OCI-M2 (cell line): Measurements from ENCODE around the gene PTRH1.

Experiments
- DNase-seq: peaks from one replicate; lab custom pipeline; 2025; ENCODE audit not compliant: unreplicated experiment; lab: John Stamatoyannopoulos, UW

PTRH1 gene

DNA sequence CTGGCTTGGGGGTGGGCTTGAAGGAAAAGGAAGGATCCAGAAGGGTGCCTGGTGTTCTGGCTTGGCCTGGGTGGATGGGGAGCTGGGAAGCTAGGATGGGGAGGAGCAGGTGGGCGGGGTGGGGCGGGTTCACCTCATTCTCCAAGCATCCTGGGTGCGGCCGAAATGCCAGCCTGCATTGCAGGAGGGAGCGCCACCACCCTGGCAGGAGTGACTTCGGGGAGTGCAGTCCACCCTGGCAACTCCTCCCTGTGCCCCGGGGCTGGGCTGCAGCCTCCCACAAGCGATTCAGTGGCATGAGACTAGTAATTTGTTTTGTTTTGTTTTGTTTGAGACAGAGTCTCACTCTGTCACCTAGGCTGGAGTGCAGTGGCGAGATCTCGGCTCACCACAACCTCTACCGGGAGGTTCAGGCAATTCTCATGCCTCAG lies 5.9 kb upstream of the PTRH1 start:
- DNase-seq: no peak

- no peak for DNase-seq
Observed at GRCh38 chr9:127720865-127721227, 5.4 kb upstream of the PTRH1 start.

DNA sequence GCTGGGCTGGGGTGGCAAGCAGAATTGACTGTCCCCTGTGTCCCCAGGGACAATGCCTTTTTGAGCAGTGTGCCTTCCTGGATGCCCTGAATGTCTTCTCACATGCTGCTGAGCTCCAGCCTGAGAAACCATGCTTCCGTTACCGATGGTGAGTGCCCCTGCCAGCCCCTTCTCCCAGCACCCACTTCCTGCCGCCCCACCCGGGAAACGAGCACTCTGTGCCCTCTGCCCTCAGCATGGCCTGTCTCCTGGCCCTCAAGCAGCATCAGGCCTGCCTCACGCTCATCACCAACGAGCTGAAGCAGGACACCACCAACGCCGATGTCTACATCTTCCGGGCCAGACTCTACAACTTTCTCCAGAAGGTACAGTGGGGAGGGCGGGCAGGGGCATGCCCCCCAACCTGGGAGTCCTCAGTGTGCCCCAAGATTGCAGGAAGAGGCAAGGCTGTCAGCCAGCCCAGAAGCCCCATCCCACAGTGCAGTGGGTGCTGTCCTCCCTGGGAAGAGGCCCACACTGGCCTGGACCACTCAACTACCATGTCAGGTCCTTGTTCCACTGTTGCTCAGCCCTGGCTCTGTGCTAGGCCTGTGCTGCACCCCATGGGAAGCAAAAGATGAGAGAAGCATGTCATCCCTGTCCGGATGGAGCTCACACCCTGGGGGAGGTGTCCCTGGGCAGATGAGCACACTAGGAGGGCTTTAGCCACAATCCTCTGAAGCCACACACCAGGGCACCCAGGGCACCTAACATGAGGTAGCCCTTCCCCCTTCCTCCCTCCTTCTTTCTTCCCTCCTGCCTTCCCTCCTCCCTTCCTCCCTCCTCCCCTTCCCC lies 4.8 kb upstream of the PTRH1 start:
- DNase-seq: no peak

DNA sequence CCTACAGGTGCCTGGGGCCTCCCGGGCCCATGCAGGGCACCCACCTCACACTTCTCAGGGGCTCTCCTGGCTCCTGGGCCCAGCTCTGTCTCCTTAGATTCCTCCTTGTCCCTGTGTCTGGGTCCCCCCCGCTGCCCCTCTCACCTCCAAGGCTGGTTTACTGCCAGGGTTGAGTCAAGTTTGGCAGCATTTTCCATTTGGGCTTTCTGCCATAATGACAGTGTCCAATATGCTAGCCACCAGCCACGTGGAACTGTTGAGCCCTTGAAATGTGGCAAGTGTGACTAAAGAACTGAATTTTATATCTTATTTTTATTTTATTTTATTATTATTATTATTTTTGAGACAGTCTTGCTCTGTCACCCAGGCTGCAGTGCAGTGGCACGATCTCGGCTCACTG lies 2.3 kb upstream of the PTRH1 start:
- no peak for DNase-seq

DNA sequence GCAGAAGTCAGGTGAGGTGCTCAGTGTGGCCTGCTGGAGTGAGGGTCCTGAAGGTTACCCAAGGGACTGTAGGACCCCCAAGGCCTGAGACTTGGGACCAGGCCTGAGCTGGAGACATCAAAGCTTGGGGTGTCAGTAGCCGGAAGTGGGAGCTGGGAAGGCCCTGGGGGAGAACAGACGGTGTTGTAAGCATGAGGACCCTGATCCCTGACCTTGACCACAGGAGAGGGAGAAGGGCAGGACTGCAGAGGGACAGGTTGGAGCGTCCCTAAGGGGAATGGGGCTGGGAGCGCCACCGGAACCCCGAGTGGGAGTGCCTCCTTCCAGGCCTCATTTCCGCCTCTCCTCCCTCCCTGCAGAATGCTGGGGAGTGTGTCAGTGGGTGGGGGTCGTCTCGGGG lies 949 bp upstream of the PTRH1 start:
- DNase-seq: no peak

GRCh38 chr9:127714951-127715469 lies 453 bp downstream of the PTRH1 start:
- DNase-seq: no peak

DNA sequence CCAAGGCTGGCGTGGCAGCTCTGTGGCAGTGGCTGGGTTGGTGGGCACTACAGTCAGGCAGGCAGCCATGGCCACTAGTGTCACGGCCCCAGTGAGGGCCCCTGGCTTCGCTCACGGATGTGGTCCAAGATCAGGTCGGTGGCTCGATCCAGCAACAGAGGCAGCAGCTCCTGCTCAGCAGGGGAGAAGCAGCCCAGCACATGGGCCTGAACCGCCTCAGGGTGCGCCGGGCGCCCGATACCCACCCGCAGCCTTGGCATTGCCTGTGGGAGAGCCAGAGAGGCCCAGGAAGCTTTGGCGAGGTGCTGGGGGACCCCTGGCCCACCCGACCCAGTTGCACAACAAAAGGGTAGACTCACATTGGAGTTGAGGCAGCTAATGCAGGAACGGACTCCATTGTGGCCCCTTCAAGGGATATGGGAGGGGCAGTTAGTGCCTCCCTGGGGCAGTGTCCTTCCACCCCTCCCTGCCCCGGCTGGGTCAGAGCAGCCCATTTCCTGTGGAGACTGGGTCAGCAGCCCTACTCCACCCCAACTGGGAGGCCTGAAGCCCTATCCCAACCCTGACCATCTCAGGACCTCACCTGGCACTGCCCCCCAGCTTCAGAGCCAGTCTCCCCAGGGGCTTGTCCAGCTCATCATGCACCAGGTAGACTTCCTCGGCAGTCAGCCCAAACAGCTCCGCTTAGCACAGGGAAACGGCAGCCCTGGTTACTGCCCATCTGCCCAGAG lies 1.3 kb downstream of the PTRH1 start:
- no peak for DNase-seq

GRCh38 chr9:127712867-127713266 lies 2.6 kb downstream of the PTRH1 start:
- DNase-seq: no peak

- no peak for DNase-seq
Observed at GRCh38 chr9:127712371-127712770, 3.1 kb downstream of the PTRH1 start.

DNA sequence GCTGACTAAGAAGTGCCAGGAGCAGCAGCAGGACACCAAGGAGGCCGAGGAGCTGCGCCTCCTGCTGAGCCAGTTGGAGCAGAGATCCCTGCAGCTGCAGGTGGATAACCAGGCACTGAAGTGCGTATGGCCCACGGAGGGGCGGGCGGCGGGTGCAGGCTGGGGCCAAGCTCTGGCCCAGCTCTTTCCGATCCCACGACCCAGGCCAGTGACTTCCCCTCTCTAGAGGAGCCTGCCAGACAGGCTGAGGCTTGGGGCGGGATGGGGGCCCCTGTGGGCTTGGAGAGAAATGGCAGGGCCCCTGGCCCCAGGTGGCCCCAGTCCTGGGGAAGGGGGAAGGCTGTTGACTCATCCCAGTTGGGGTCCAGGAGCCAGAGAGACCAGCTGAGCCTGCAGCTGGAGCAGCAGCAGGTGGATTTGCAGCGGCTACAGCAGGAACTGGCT lies 3.6 kb downstream of the PTRH1 start:
- no peak for DNase-seq

GRCh38 chr9:127711226-127711701 lies 4.2 kb downstream of the PTRH1 start:
- DNase-seq: no peak

DNA sequence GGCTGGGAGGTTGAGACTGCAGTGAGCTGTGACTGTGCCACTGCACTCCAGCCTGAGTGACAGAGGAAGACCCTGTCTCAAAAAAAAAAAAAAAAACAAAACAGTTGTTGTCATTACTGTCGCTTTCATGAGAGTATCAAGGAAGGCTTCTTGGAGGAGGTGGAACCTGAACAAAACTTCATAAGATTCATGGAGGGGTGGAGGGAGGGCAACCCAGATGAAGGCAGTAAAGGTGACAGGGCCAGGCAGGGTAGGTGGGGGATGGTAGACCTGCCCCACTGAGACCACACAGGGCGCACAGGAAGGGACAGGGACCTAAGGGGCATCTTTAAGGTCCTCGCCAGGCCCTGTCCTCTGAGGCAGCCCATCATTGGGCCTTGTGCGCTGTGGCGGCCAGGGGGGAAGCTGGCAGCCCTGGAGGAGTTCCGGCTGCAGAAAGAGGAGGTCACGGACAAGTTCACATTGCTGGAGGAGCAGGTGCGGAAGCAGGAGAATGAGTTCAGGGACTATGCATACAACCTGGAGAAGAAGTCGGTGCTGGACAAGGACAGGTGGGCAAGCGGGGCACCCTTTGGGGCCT lies 5.2 kb downstream of the PTRH1 start:
- DNase-seq: no peak

- DNase-seq: no peak
Observed at GRCh38 chr9:127708952-127709587, 6.4 kb downstream of the PTRH1 start.

DNA sequence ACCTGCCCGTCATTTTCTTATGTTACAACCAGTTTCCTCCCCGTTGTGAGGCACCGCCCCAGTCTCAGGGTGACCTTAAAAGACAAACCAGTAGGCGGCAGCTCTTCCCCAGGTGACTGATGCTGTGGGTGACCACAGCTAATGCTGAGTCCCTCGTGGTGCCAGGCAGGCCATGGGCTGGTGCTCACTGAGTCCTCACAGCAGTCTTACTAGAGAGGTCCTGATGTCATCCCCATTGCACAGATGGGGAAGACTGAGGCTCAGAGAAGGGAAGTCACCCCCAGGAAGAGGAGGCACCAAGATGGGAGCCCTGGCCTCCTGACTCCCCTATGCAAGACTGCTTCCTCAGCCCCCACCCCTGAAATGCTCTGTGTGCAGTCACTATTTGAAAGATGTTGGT lies 7.7 kb downstream of the PTRH1 start:
- DNase-seq: no peak

DNA sequence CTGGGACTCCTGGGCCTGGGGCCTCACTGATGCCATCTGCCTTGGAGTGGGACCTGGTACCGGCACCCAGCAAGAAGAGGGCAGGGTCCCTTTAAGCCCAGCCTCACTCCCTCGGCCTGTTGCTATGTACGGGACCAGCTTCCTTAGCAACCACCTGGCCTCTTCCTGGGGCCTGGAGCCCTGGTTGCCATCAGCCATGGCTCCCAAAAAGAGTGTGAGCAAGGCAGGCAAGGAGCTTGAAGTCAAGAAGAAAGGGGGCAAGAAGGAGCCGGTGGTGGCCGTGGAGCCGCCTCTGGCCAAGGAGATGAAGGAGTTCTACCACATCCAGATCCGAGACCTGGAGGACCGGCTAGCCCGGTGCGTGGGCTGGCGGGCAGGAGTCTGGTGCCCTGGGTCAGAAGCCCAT lies 8.6 kb downstream of the PTRH1 start, which contains the start of gene CFAP157:
TSS of gene CFAP157 (plus strand) at position 153 of the 406 bp plus-strand sequence. CDS start at position 197, 44 bp downstream.
- DNase-seq: no peak

DNA sequence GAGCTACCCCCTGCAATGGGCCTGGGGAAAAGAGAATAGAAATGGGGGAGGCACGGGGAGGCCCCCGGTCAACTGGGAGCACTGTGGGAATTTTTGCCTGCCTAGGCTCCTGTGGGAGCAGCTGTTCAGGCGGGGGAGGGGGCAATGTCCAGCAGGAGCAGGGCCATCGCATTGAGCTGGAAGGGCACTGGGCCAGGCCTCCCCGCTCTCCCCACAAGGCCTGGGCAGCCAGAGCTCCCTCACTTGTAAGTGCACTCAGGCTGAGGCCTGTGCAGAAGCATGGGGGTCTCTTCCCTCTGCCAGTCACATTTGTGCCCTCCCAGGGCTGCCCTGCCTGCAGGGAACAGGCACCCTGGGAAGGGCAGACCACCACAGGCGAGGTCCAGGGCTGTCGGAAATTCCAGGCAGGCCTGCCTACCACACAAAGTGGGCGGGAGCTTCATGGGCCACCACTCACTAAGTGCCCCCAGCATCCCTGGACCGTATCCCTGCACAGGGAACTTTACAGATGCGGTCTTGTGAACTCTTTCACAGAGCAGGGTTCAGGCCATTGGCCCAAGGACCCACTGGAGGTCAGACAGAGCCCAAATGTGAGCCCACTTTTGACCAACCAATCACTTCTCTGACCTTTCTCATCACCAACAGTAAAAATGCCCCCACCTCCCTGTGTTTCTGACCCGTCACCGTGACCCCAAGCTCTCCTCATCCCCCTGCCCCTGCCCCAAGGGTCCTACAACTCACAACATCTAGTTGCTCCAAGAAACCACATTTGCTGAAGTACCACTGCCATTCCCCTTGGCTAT lies 9.7 kb downstream of the PTRH1 start:
- DNase-seq: no peak

- no peak for DNase-seq
Observed at GRCh38 chr9:127703289-127703946, 12.0 kb downstream of the PTRH1 start.

- DNase-seq: no peak
Observed at GRCh38 chr9:127700594-127701255, 14.7 kb downstream of the PTRH1 start.

DNA sequence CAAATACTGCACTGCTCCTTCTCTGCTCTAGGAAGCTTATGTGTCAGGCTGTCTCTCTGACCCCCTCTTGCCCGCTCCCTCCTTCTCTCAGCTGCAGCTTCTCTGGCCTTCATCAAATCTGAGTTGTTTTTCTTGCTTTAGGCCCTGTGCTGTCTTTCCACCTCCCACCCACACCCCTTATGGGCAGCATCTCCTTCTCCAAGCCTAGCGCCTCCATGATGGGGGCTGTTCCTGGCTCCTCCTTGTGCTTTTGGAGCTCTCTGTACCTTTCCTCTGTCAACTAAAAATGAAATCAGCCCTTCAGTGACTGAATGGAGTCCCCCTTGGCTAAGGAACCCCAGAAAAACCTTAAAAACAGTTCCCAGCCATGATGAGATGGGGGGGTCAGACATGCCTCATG lies 15.3 kb downstream of the PTRH1 start:
- DNase-seq: no peak
